Left lung (tissue), 10 donors: Measurements from ENCODE around the gene CDH8. TPM values are rescaled to one million over a fixed set of nuclear protein-coding genes. Genes with fewer than 3 reads are reported as not detected.

Source experiments
- ATAC-seq: fragments of 200-7000 bp; cut with Tn5 transposase; one replicate; pipeline ENCODE4 v1.9.1; 2020; ENCODE audit warnings: moderate library complexity
- DNase-seq, 4 donors: peaks; one replicate each; pipeline ENCODE4 v3.0.0-alpha.2; 2013 to 2020
- H3K27ac ChIP-seq, 2 donors: fragments of 200-600 bp; sonication (generic) in 1 of 2; one replicate each; pipeline versions ENCODE4 v1.5.0 to v1.8.0; 2020 to 2021
- H3K27me3 ChIP-seq, 2 donors: fragments of 200-600 bp; sonication (generic) in 1 of 2; one replicate each; pipeline versions ENCODE4 v1.5.0 to v1.8.0; 2020 to 2021
- H3K36me3 ChIP-seq, 2 donors: fragments of 200-600 bp; sonication (generic) in 1 of 2; one replicate each; pipeline versions ENCODE4 v1.5.0 to v1.8.0; 2020 to 2021
- H3K4me1 ChIP-seq, 2 donors: fragments of 200-600 bp; one replicate each; pipeline ENCODE4 v1.8.0; 2021
- H3K4me3 ChIP-seq, 2 donors: fragments of 200-600 bp; sonication (generic) in 1 of 2; one replicate each; pipeline versions ENCODE4 v1.5.0 to v1.8.0; 2020 to 2021; ENCODE audit warnings: mild to moderate bottlenecking in 1 of 2
- H3K9me3 ChIP-seq, 2 donors: fragments of 200-600 bp; sonication (generic) in 1 of 2; one replicate each; pipeline versions ENCODE4 v1.5.0 to v1.8.0; 2020 to 2021
- intact Hi-C, 2 donors: fragments of 100-400 bp; cut with DNase I; formaldehyde crosslinking; loops; one replicate each; pipeline versions ENCODE4 v1.11.2 to v1.14.2; 2022
- polyA plus RNA-seq, 6 donors: library from polyadenylated mRNA; unstranded; fragments of 120-200 nt; gene quantifications; one replicate each; pipeline ENCODE4 v1.2.1, GENCODE V29; 2013; ENCODE audit not compliant: insufficient read length in 6 of 6
- total RNA-seq, 2 donors: library from RNA; stranded (reverse); fragmentation: NEBNext Ultra II Directional; extraction: Animal tissue kit (Norgen Biotek cat#: 25700); gene quantifications; one replicate each; pipeline ENCODE4 v1.2.1, GENCODE V29; 2021
- TF ChIP-seq, protein P1 (sequence below), 2 donors: fragments of 200-600 bp; sonication (generic) in 1 of 2; IDR thresholded peaks; one replicate each; pipeline versions ENCODE4 v1.5.0 to v1.8.0; 2021; ENCODE audit warnings: antibody characterized with exemption in 2 of 2
- donor health status: DM: no; HTN: yes; CAD: no.
- donor health status: DM: no; HTN: no; CAD: no.

CDH8 gene
- total and polyA plus RNA-seq, 8 donors = 0.17 to 2.5 (median 1.2) TPM

- Histone ChIP-seq H3K9me3 (no peaks in the 10 kb centered on the region), H3K4me1 (no peaks in the 10 kb centered on the region), H3K27me3 (no peaks in the 10 kb centered on the region), H3K27ac (no peak overlapping the region), H3K36me3 (no peaks in the 10 kb centered on the region), H3K4me3 (no peak overlapping the region)
- intact Hi-C loops = no loop called here
- ATAC-seq = no peak
- TF ChIP-seq, protein P1, sequence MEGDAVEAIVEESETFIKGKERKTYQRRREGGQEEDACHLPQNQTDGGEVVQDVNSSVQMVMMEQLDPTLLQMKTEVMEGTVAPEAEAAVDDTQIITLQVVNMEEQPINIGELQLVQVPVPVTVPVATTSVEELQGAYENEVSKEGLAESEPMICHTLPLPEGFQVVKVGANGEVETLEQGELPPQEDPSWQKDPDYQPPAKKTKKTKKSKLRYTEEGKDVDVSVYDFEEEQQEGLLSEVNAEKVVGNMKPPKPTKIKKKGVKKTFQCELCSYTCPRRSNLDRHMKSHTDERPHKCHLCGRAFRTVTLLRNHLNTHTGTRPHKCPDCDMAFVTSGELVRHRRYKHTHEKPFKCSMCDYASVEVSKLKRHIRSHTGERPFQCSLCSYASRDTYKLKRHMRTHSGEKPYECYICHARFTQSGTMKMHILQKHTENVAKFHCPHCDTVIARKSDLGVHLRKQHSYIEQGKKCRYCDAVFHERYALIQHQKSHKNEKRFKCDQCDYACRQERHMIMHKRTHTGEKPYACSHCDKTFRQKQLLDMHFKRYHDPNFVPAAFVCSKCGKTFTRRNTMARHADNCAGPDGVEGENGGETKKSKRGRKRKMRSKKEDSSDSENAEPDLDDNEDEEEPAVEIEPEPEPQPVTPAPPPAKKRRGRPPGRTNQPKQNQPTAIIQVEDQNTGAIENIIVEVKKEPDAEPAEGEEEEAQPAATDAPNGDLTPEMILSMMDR (IDR thresholded peaks at IDR 0.05) = no peak
- DNase-seq = no peak
These were observed 370.7 kb downstream of the CDH8 start for GRCh38 chr16:61665512-61665911.

DNA sequence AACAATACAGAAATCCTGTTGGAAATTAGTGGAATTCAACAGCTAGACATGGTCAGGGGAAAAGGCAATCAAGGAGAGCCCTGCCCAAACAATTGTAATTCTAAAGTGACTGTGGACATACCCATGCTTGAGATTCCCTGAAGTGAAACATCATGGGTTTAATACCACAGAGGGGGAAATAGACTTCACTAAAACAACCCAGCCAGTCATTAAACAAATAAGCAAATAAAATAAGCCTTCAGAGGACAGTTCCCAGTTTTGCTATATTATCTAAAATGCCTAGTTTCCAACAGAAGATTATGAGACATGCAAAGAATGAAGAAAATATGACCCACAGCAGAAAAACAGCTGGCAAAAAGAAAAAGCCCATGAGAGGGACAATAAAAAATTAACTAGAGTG, 376.3 kb downstream of the CDH8 start:
- no peaks in the 10 kb centered on the region for H3K27me3 ChIP-seq
- no peaks in the 10 kb centered on the region for H3K4me1 ChIP-seq
- ATAC-seq (no peak), DNase-seq (no peak)
- no peaks in the 10 kb centered on the region for H3K36me3 ChIP-seq
- H3K4me3 ChIP-seq = no peak overlapping the region
- no peaks in the 10 kb centered on the region for H3K9me3 ChIP-seq
- no peak overlapping the region for H3K27ac ChIP-seq
- TF ChIP-seq, protein P1 (IDR thresholded peaks at IDR 0.05) = no peak
- intact Hi-C loops = no loop called here

- DNase-seq = no peak
- H3K27ac ChIP-seq = no peak overlapping the region
- no peaks in the 10 kb centered on the region for H3K27me3 ChIP-seq
- no peak overlapping the region for H3K4me3 ChIP-seq
- intact Hi-C loops = no loop called here
- ATAC-seq = no peak
- no peaks in the 10 kb centered on the region for H3K36me3 ChIP-seq
- H3K9me3 ChIP-seq = no peaks in the 10 kb centered on the region
- no peaks in the 10 kb centered on the region for H3K4me1 ChIP-seq
- TF ChIP-seq, protein P1 (IDR thresholded peaks at IDR 0.05) = no peak
These were observed 381.3 kb downstream of the CDH8 start for GRCh38 chr16:61654962-61655361.

DNA sequence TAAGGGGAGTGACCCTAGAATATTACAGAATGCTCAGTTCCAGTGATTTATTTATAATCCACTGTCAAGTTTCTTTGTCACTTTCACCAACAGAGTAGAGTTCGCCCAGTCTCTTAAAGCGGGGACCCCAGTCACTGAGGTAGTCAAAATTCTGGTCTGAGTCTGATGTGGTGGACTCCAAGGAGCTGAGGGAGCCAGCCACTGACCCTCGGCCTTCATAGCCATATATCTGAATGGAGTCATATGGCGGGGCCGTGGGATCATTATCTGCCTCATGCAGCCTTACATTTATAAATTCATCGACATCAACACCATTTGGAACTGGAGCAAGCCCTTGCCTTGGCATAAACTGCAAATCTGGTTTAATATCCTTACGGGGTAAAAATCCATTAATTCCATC, 382.7 kb downstream of the CDH8 start:
- no peak for DNase-seq
- TF ChIP-seq, protein P1 (IDR thresholded peaks at IDR 0.05) = no peak
- no peak for ATAC-seq
- no peaks in the 10 kb centered on the region for H3K4me1 ChIP-seq
- no peaks in the 10 kb centered on the region for H3K9me3 ChIP-seq
- intact Hi-C loops = no loop called here
- H3K36me3 ChIP-seq = no peaks in the 10 kb centered on the region
- no peak overlapping the region for H3K27ac ChIP-seq
- H3K27me3 ChIP-seq = no peaks in the 10 kb centered on the region
- H3K4me3 ChIP-seq = no peak overlapping the region

DNA sequence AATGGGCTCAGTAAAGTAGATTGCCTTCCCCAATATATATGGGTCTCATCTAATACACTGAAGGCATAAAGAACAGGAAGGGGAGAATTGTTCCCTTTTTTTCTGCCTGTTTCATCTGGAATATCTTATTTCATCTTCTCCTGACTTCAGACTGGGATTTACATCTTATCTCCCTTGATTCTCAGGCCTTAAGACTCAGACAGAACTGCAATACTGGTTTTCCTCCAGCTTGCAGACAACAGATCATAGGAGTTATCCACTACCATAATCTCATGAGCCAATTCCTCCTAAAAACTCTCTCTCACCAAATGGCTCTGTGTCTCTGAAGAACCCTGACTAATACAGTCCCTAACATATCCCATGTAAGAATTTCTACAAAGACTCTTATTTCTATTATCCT, 390.7 kb downstream of the CDH8 start:
- no peak overlapping the region for H3K4me3 ChIP-seq
- no peak for DNase-seq

More for the DNA sequence above, 390.7 kb downstream of the CDH8 start:
- no peak for ATAC-seq
- Histone ChIP-seq H3K27ac (no peak overlapping the region), H3K36me3 (no peaks in the 10 kb centered on the region), H3K4me1 (no peaks in the 10 kb centered on the region), H3K27me3 (no peaks in the 10 kb centered on the region), H3K9me3 (no peaks in the 10 kb centered on the region)
- TF ChIP-seq, protein P1 (IDR thresholded peaks at IDR 0.05) = no peak
- intact Hi-C loops = no loop called here
